LNCAP (cell line): ENCODE measurements around the gene TGM3.

Experiments
- CTCF ChIP-seq: fragments of 450-650 bp; IDR thresholded peaks from 2 replicates; pipeline ENCODE4 v1.5.1; 2017; ENCODE audit warnings: mild to moderate bottlenecking

The TGM3 gene

GRCh38 chr20:2289475-2289874, 6.3 kb upstream of the TGM3 start:
- no peak for TF ChIP-seq CTCF

- no peak for TF ChIP-seq CTCF
These were observed 5.3 kb upstream of the TGM3 start for GRCh38 chr20:2290486-2290885.

- TF ChIP-seq CTCF, result no peak
These were observed 3.2 kb upstream of the TGM3 start for GRCh38 chr20:2292416-2293110.

- TF ChIP-seq CTCF, result no peak
These were observed 2.3 kb upstream of the TGM3 start for GRCh38 chr20:2293486-2293885.

- no peak for TF ChIP-seq CTCF
These were observed 1.8 kb upstream of the TGM3 start for GRCh38 chr20:2293971-2294370.

- TF ChIP-seq CTCF, result no peak
These were observed 515 bp upstream of the TGM3 start for GRCh38 chr20:2295286-2295685.

GRCh38 chr20:2296524-2297356, 939 bp downstream of the TGM3 start:
- no peak for TF ChIP-seq CTCF
